Astrocyte of the spinal cord (primary cell): ENCODE results near the gene TRPM1.
A peak's percentile ranks its signal among the peaks of the same experiment; 100 is the strongest.

ENCODE experiments used
- DNase-seq: peaks from one replicate; pipeline ENCODE4 v3.0.0; 2011; ENCODE audit warnings: low read depth, low spot score
- H3K4me3 ChIP-seq: 2 replicates; pipeline ENCODE4 v1.5.1; 2011; ENCODE audit warnings: low read depth, mild to moderate bottlenecking, low read length, moderate library complexity
- CTCF ChIP-seq: IDR thresholded peaks from 2 replicates; pipeline ENCODE4 v1.5.1; 2012; ENCODE audit warnings: low read depth, mild to moderate bottlenecking, low read length, inconsistent platforms
- in situ Hi-C: cut with HindIII; loops from 2 replicates; pipeline ENCODE4 v1.10.0; 2017; ENCODE audit warnings: low sequenced_read_pairs

TRPM1 gene

GRCh38 chr15:30992249-30992864, 109.2 kb downstream of the TRPM1 start:
- H3K4me3 ChIP-seq, result peak overlapping the region; percentile 91
- TF ChIP-seq CTCF, result no peak
- DNase-seq, result no peak
- in situ Hi-C loops, result no loop called here

- in situ Hi-C loops, result no loop called here
- H3K4me3 ChIP-seq, result peak within 1 kb of the TSS; percentile 91
- TF ChIP-seq CTCF, result no peak
- DNase-seq, result peak; percentile 69
Observed at GRCh38 chr15:30991255-30992235, 110.0 kb downstream of the TRPM1 start, which contains the start of gene MTMR10. TSS of gene MTMR10 (minus strand) at chr15:30991628. CDS start at chr15:30991506, 122 bp downstream.

GRCh38 chr15:30990446-30991254, 110.9 kb downstream of the TRPM1 start:
- no peak for TF ChIP-seq CTCF
- no peak for DNase-seq
- peak overlapping the region; percentile 91 for H3K4me3 ChIP-seq
- in situ Hi-C loops, result no loop called here

GRCh38 chr15:30990036-30990435, 111.5 kb downstream of the TRPM1 start:
- no peak for TF ChIP-seq CTCF
- no peak for DNase-seq
- in situ Hi-C loops, result no loop called here
- H3K4me3 ChIP-seq, result peak overlapping the region; percentile 91

GRCh38 chr15:30985081-30985531, 116.4 kb downstream of the TRPM1 start:
- no peak for TF ChIP-seq CTCF
- peak; percentile 39 for DNase-seq
- in situ Hi-C loops, result no loop called here
- no peak overlapping the region for H3K4me3 ChIP-seq

GRCh38 chr15:30984542-30984941, 117.0 kb downstream of the TRPM1 start:
- TF ChIP-seq CTCF, result no peak
- no peak for DNase-seq
- no peak overlapping the region for H3K4me3 ChIP-seq
- in situ Hi-C loops, result no loop called here
